Measurements from ENCODE around the gene PRAC1.

The PRAC1 gene

DNA sequence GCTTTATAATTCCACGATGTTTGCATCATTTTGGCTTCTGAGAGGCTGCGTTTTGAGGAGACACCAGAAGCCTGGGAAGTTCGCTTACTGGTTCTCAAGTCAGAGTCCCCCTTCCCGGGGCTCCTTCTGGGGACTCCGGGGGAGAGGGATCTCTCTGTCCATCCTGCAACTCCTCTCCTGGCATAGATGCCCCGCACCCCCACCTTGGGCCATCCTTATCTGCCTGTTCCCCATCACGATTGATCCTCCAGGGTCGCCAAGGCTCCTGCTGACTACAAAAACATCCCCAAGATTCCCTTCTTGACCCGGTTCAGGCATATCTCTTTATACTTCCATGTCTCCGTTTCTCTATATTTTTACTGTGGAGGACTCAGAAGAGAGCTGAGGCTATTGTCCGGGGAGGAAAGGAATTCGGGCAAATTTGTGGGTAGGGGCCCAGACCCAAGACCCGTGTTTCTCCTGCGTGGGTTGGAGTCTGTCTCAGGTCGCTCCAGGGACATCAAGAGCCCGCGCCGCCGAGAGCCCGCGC, 24.7 kb upstream of the PRAC1 start:
- DNase-seq, result no peak

DNA sequence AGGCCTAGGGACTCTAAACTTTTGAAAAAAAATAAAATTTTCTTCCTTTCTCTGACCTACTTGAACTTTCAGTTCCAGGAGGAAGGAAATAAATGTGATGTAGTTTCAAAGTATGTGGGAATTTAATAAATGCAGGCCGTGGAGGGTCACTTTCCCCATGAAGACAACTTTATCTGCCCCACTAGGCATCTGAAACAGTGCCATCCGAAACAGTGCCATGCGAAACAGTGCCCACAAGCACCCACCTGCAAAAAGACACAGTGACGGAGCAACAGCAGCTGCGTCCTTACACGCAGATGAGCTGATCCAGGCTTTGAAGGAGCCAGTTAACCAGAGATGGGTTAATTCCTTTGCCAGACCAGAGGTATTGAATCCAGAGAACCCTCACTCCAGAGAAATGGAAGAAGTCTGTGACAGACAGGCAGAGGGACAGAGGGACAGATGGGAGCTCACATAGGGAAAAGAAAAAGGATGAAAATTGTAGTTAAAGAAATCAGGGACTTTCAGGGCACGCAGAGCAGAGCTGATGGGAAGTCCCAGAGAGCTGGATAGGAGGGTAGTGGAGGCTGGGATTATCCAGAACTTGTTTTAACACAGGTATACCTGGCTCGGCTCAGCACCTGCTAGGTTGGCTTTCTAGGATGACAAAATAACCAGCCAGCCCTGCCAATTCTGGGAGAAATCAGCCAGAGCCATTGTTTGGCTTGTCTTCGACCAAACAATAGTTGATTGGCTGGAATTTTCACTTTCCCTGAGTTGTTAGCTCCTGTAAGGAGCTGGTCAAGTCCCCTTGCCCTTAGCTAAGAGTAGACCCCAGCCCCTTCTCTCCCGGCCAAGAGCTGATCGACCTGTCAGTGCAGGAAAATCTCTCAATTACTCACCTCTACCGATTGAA, 23.3 kb upstream of the PRAC1 start:
- DNase-seq, result no peak

DNA sequence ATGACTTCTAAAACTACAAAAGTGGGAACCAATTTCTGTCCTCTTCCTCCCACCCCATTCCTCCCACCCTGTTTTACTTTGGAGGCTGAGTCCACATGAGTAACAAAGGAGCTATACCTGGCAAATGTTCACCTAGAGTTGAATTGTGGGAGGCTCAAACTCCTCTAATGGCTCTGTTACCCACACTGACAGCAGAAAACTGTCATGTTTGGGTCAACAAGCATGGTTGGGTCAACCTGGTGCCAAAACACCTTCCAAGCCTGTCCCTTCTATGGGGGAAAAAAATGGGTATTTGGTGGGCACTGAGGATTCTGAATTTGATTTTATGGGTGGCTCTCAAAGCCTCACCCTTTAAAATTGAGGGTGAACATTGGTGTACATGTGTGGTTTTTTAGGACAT, 18.2 kb upstream of the PRAC1 start:
- no peak for DNase-seq

GRCh38 chr17:48738803-48739526, 16.6 kb upstream of the PRAC1 start:
- no peak for DNase-seq

GRCh38 chr17:48738424-48738802, 16.1 kb upstream of the PRAC1 start:
- DNase-seq, result no peak

DNA sequence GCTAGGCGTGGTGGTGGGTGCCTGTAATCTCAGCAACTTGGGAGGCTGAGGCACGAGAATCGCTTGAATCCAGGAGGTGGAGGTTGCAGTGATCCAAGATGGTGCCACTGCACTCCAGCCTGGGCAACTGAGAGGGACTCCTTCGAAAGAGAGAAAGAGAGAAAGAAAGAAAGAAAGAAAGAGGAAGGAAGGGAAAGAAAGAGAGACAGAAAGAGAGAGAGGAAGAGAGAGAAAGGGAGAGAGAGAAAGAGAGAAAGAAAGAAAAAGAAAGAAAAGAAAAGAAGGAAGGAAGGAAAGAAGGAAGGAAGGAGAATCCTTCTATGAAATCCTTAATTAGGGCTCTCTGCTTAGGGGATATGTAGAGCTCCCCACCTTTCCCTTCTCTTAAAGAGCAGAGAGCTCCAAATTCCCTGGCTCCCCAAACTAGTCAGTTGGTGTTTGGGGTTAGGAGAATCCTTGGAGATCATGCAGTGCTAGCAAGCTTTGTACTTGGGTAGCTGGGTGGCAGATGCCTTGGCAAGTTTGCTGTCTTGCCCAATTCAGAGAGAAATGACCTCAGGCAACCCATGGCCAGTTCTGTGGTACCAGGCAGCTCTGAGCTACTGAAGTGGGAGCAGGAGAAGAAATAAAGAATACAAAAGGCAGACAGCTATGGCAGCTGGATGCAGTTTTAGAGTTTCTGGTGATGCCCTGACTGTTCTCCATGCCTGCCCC, 15.2 kb upstream of the PRAC1 start:
- no peak for DNase-seq

DNA sequence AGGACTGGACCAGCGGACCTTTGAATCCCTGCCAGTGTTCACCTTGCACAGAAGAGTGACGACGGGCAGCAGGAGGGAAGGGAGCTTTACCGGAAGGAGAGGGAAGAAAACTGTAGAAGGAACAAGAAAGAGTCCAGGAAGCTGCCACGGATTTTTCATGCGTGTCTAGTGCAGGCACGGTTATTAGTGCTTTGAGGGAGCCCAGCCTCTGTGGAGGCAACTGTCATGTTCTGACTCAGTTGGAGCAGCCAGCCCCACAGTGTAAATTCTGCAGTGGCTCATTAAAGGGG, 12.7 kb upstream of the PRAC1 start:
- no peak for DNase-seq

DNA sequence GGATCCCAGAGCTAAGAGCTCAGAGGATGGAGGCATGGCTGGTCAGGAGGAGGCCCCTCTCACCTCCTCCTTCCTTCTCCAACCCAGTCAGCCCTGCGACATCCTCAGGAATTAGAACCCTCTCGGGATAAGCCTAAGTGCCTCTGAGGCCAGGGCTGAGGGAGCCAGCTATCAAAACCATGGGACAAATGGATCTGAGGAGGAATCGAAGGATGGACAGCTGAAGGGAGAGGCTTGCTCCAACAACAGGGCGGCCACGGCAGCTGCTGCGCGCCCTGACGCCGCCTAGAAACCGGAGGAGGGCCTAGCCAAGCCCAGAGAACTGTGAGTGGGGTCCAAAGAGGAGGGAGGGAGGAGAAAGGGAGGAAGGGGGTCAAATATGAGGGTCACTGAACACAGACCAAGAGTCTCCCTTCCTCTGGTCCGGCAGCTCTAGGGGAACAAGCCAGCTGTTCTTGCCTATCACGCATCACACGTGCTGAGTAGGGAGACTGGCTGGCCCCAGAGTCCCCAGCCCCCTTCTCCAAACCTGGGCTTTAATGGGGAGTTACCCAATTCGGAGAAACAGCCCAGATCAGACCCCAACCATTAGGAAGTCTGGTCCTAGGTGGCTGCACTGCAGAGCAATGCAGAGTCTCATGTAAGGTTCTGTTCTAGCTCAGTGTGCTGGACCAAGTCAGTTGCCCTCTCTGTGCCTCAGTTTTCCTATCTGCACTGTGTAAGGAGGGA, 12.2 kb upstream of the PRAC1 start:
- no peak for DNase-seq

- no peak for DNase-seq
Measured at GRCh38 chr17:48733632-48734328, 11.5 kb upstream of the PRAC1 start.

GRCh38 chr17:48732688-48733629, 10.6 kb upstream of the PRAC1 start:
- DNase-seq, result no peak

GRCh38 chr17:48731355-48731754, 9.0 kb upstream of the PRAC1 start:
- DNase-seq, result no peak

- DNase-seq, result no peak
Measured at GRCh38 chr17:48730240-48730550, 7.9 kb upstream of the PRAC1 start.

DNA sequence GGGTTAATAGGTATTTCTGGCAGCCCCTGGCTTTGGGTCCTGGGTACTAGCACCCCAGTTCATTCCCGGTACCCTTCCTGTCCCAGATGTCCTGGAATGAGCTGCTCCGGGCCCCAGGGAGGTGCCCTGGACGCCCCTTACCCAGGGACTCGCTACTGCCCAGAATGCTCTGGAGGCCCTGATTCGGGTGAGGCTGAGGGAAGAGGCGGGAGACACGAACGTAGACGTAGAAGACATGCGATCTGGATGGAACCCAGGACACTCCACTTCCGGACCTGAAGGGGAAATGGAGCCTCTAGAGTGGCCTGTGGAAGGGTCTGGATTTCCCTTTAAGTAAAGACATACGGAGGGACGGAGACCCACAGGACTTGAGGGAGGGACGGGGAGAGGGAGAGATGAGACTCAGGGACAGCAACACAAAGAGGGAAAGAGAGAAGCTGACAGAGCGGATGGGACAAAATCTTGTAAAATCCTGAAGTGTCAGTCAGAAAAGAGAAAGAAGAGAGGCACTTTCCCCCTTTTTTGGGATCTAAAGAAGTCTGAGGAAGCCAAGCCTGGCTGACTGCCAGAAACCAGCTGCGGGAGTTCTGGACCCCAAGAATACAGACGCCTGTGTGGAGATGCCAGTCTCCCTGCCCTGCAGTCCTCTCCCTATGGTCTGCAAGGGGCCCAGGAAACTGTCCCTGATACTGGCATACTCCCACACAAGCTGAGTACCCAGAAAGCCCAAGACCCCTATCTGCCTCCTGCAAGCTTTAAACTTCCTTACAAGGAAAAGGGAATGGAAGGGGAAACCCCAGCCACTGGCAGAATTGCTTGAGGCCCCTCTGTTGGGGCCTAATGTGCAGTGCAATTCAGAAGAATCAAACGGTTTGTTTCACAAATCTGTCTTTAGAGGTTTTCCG, 7.3 kb upstream of the PRAC1 start:
- DNase-seq, result no peak

GRCh38 chr17:48728232-48729231, 6.2 kb upstream of the PRAC1 start, which contains the start of gene HOXB13:
TSS of gene HOXB13 (minus strand) at chr17:48728750. CDS start at chr17:48728593, 157 bp downstream.
- no peak for DNase-seq

- DNase-seq, result no peak
Measured at GRCh38 chr17:48727415-48728175, 5.3 kb upstream of the PRAC1 start.

GRCh38 chr17:48726916-48727286, 4.6 kb upstream of the PRAC1 start:
- no peak for DNase-seq

GRCh38 chr17:48726114-48726915, 4.0 kb upstream of the PRAC1 start:
- DNase-seq, result no peak
